Cardiac fibroblast (primary cell): Measurements from ENCODE around the gene NCOA6.
A peak's percentile ranks its signal among the peaks of the same experiment; 100 is the strongest.

Experiments used
- DNase-seq, 2 donors: peaks; one replicate each; pipeline versions ENCODE4 v3.0.0 to v3.0.0-alpha.2; 2010; ENCODE audit warnings: low read depth in 2 of 2
- H3K4me3 ChIP-seq, 2 donors: replicated peaks in 1 of 2; 1 replicate in 1 of 2; 2 replicates in 1 of 2; pipeline ENCODE4 v1.5.1; 2011; ENCODE audit warnings: low read depth in 2 of 2, low read length in 2 of 2, mild to moderate bottlenecking in 2 of 2, moderate library complexity in 1 of 2
- CTCF ChIP-seq: IDR thresholded peaks from one replicate; pipeline ENCODE4 v1.5.1; 2011; ENCODE audit warnings: low read depth, mild to moderate bottlenecking, low read length, inconsistent platforms

NCOA6 gene

GRCh38 chr20:34675993-34676641 lies 149.3 kb downstream of the NCOA6 start:
- no peak for DNase-seq
- no peak for TF ChIP-seq CTCF
- H3K4me3 ChIP-seq, result peak overlapping the region; percentile 88 to 91

GRCh38 chr20:34675561-34675960 lies 149.9 kb downstream of the NCOA6 start:
- TF ChIP-seq CTCF, result no peak
- H3K4me3 ChIP-seq, result no peak overlapping the region
- DNase-seq, result no peak

- no peak for TF ChIP-seq CTCF
- DNase-seq, result no peak
- H3K4me3 ChIP-seq, result no peak overlapping the region
These were observed 152.0 kb downstream of the NCOA6 start for GRCh38 chr20:34673412-34673811.

GRCh38 chr20:34669094-34669493 lies 156.4 kb downstream of the NCOA6 start:
- DNase-seq, result no peak

More at GRCh38 chr20:34669094-34669493, 156.4 kb downstream of the NCOA6 start:
- TF ChIP-seq CTCF, result no peak
- H3K4me3 ChIP-seq, result no peak overlapping the region
